ENCODE measurements around the gene SSH3. TPM values are rescaled to one million over a fixed set of nuclear protein-coding genes. Genes with fewer than 3 reads are reported as not detected.

SSH3 gene
- total RNA-seq, 1 experiment from 2014 or later = 5.5 TPM

DNA sequence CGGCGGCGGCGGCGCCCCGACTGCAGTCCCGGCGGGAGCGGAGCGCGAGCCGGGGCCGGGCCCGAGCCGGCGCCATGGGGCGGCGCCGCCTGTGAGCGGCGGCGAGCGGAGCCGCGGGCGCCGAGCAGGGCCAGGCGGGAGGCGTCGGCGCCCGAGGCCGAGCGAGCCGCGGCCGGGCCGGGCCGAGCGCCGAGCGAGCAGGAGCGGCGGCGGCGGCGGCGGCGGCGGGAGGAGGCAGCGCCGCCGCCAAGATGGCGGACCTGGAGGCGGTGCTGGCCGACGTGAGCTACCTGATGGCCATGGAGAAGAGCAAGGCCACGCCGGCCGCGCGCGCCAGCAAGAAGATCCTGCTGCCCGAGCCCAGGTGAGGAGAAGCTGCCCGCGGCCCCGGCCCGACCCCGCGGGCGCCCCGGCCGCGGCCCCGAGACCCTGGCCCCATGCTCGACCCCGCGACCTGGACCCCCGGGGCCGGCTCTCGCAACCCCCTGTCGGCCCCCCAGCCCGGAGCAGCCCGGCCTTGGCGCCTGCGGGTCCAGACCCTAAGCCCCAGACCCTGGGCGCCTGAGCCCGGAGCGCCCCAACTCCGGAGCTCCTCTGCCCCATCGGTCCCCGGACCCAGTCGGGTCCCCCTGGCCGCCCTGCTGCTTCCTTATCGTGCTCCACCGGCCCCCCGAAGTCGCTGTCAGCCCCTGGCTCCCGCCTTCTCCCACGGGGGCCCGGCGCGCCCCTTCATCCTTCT lies 36.7 kb upstream of the SSH3 start, which contains the start of gene GRK2:
GRK2 (plus strand) TSS at position 25 of the 739 bp plus-strand sequence; CDS start at position 252, 227 bp downstream.
- Histone ChIP-seq H3K36me3 (ENCODE audit: insufficient read depth, low read length, poor library complexity, severe bottlenecking) (peaks cover 16% of the 10 kb centered on the region), H3K4me1 (ENCODE audit: insufficient read depth, low read length, poor library complexity, severe bottlenecking) (peaks cover 61% of the 10 kb centered on the region), H3K27ac (ENCODE audit: low read depth, low read length, poor library complexity, severe bottlenecking) (peak within 1 kb of the TSS; percentile 89), H3K27me3 (replicated peaks; ENCODE audit: insufficient read depth, low read depth, low read length, poor library complexity) (no peaks in the 10 kb centered on the region), H3K4me3 (ENCODE audit: low read depth, low read length, poor library complexity, severe bottlenecking) (peak within 1 kb of the TSS; percentile 95), H3K9me3 (ENCODE audit: low read depth, low read length, poor library complexity, severe bottlenecking) (no peaks in the 10 kb centered on the region)
- BruUV-seq (replicated peaks) = no TSS peak
- CTCF ChIA-PET = interaction anchor here (0.5 to 1.0 kb wide), 2 partner anchors 50 to 51 kb away, joined by 4 to 9 read pairs; no protein-coding TSS in a partner anchor
- TF ChIP-seq EZH2 (IDR thresholded peaks at IDR 0.05; ENCODE audit: borderline replicate concordance, low read depth, low read length, poor library complexity, severe bottlenecking) = no peak
- TF ChIP-seq, protein P1, sequence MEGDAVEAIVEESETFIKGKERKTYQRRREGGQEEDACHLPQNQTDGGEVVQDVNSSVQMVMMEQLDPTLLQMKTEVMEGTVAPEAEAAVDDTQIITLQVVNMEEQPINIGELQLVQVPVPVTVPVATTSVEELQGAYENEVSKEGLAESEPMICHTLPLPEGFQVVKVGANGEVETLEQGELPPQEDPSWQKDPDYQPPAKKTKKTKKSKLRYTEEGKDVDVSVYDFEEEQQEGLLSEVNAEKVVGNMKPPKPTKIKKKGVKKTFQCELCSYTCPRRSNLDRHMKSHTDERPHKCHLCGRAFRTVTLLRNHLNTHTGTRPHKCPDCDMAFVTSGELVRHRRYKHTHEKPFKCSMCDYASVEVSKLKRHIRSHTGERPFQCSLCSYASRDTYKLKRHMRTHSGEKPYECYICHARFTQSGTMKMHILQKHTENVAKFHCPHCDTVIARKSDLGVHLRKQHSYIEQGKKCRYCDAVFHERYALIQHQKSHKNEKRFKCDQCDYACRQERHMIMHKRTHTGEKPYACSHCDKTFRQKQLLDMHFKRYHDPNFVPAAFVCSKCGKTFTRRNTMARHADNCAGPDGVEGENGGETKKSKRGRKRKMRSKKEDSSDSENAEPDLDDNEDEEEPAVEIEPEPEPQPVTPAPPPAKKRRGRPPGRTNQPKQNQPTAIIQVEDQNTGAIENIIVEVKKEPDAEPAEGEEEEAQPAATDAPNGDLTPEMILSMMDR (conservative IDR thresholded peaks at IDR 0.05; ENCODE audit: low read depth, low read length) = no peak
- POLR2A ChIA-PET (ENCODE audit: low non-redundant PET) = interaction anchor here (0.6 kb wide), 1 partner anchor 40 kb away, joined by 6 read pairs; no protein-coding TSS in a partner anchor
- DNase-seq (ENCODE audit: low spot score) = peak; percentile 76
- intact Hi-C loops (cut with micrococcal nuclease; ENCODE audit: unreplicated experiment) = loop anchor here (1.0 kb wide), 1 partner anchor 51 kb away; no protein-coding TSS in a partner anchor

DNA sequence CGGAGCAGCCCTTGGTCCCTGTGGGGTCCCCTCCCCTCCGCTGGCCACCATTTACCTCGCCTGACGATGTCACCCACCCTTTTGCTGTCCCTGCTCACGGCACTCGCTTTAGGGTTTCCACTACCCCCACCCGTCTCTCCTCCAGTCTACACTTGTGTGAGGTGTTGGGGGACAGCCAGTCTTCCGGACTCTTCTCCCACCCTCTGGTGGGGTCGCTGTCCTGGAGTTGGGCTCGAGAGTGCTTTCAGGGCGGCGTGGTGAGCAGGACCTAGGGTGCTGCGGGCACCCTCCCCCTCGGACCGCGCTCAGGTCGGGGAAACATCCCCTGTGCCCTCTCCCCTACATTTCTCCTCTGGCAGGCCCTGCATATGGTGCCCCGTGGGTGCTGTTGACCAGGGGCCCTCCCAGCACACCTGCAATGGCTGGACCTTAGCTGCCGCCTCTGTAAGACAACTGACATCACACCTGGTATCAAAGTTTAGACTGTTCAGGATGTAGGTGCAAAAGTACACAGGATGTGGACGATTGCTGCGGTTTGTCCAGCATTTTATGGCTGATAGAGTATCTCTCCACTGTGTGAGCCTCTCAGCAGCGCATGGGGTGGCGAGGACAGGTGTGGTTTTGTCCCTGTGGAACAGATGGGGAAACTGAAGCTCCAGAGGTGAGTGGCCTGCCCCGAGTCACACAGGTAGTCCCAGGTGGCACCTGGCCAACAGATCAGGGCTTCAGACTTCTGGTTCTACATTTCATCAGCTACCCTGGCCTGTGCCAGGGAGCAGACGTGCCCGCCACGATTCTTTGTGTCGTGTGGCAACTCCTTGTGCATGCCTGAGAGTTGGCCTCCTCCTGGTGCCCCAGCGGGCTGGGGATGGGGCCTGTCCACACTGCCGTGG lies 35.9 kb upstream of the SSH3 start:
- CTCF ChIA-PET = interaction anchor here (1.0 to 1.2 kb wide), 2 partner anchors 50 kb away, joined by 4 read pairs; no protein-coding TSS in a partner anchor
- intact Hi-C loops (cut with micrococcal nuclease; ENCODE audit: unreplicated experiment) = loop anchor here (1.0 kb wide), 1 partner anchor 50 kb away; no protein-coding TSS in a partner anchor
- H3K36me3 ChIP-seq (ENCODE audit: insufficient read depth, low read length, poor library complexity, severe bottlenecking) = peaks cover 21% of the 10 kb centered on the region

More for the DNA sequence above, 35.9 kb upstream of the SSH3 start:
- Histone ChIP-seq H3K27ac (ENCODE audit: low read depth, low read length, poor library complexity, severe bottlenecking) (peak overlapping the region; percentile 89), H3K4me1 (ENCODE audit: insufficient read depth, low read length, poor library complexity, severe bottlenecking) (peaks cover 67% of the 10 kb centered on the region), H3K4me3 (ENCODE audit: low read depth, low read length, poor library complexity, severe bottlenecking) (peak overlapping the region; percentile 95), H3K9me3 (ENCODE audit: low read depth, low read length, poor library complexity, severe bottlenecking) (no peaks in the 10 kb centered on the region), H3K27me3 (replicated peaks; ENCODE audit: insufficient read depth, low read depth, low read length, poor library complexity) (no peaks in the 10 kb centered on the region)
- no peak for DNase-seq (ENCODE audit: low spot score)
- BruUV-seq (replicated peaks) = TSS peak; percentile 26
- POLR2A ChIA-PET (ENCODE audit: low non-redundant PET) = no interaction called here
- TF ChIP-seq, protein P1 (conservative IDR thresholded peaks at IDR 0.05; ENCODE audit: low read depth, low read length) = no peak
- TF ChIP-seq EZH2 (IDR thresholded peaks at IDR 0.05; ENCODE audit: borderline replicate concordance, low read depth, low read length, poor library complexity, severe bottlenecking) = no peak

Measured in A673 (cell line).